Erythroblast (primary cell): ENCODE measurements around the gene USP40.
A peak's percentile ranks its signal among the peaks of the same experiment; 100 is the strongest.

Experiments
- DNase-seq, 2 experiments: peaks; one replicate each; lab custom pipeline; 2025; lab: John Stamatoyannopoulos, UW
- GATA1 ChIP-seq: IDR thresholded peaks from 2 replicates; pipeline ENCODE4 v1.6.1; 2011; ENCODE audit warnings: low read depth, mild to moderate bottlenecking, control low read depth, low read length, moderate library complexity
- POLR2A ChIP-seq: IDR thresholded peaks from 2 replicates; pipeline ENCODE4 v1.6.1; 2011; ENCODE audit warnings: mild to moderate bottlenecking, low read length

Gene USP40

DNA sequence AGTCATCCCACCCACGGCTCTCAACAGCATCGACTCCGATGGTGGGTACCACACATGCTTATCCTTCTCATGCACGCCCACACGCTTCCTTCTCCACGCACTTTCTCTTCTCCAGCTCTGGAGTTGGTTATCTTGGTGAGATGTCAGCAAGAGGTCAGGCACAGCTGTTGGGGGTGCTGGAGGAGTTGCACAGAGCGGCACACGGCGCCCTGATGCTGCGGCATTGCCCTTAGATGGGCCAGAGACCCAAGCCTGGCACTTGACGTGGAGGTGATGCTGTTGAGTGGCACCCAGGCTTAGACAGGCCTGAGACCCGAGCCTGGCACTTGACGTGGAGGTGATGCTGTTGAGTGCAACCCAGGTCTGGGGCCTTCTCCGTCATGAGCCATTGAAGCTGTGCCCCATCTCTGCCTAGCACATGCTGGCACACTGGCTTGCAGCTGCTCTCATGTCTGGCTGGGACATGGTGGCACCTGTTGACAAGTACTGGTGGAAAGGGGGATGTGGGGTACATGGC, 129.1 kb downstream of the USP40 start:
- TF ChIP-seq GATA1, result no peak
- TF ChIP-seq POLR2A, result no peak
- DNase-seq, result no peak

DNA sequence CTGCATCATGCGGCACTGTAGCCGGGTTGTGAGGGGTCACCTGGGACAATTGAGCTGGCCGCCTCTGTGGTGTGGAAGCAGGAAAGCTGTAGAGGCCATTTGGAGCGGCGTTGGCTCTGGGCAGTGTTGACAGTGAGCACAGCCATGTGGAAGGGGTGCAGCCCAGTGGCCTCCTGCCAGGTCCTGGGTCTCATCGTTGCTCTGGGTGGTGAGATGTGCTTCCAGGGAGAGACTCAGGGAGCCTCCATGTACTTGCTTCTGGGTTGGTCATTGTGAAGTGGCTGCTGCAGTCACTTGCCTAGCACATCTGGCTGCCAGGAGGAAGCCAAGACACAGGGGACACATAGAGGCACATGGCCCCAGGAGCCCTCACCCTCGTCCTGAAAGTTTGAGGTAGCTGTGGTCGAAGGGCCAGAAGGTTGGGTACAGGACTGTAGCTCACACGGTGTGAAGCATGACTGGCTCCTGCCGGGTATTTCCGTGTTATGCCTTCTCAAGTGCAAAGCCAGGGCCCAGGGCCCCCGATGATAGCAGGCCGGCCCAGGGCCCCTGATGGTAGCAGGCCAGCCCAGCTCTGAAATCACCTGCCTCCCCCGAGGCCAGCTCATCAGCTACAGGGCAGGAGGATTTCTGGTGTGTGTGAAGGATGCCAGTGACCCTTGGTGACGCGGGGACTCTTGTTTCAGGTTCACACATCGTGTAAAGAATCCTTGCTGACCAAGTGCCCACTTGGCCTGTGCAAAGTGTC, 129.7 kb downstream of the USP40 start:
- DNase-seq, result no peak
- TF ChIP-seq GATA1 (no peak), POLR2A (no peak)

DNA sequence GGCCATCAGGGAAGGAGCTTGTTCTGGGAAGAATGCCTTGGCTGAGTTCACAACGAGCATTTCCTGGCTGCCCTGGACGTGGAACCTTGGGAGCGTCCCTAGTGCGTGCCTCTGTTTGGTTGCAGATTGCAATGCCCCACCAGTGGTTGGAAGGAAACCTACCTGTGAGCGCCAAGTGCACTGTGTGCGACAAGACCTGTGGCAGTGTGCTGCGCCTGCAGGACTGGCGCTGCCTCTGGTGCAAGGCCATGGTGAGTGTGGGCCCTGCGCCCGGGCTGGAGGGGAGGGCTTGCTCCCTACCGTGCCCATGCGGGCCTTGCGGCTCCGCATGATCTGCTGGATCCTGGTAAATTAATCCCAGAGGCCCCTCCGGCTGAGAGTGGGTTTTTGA, 130.4 kb downstream of the USP40 start:
- no peak for DNase-seq
- TF ChIP-seq GATA1 (no peak), POLR2A (no peak)

DNA sequence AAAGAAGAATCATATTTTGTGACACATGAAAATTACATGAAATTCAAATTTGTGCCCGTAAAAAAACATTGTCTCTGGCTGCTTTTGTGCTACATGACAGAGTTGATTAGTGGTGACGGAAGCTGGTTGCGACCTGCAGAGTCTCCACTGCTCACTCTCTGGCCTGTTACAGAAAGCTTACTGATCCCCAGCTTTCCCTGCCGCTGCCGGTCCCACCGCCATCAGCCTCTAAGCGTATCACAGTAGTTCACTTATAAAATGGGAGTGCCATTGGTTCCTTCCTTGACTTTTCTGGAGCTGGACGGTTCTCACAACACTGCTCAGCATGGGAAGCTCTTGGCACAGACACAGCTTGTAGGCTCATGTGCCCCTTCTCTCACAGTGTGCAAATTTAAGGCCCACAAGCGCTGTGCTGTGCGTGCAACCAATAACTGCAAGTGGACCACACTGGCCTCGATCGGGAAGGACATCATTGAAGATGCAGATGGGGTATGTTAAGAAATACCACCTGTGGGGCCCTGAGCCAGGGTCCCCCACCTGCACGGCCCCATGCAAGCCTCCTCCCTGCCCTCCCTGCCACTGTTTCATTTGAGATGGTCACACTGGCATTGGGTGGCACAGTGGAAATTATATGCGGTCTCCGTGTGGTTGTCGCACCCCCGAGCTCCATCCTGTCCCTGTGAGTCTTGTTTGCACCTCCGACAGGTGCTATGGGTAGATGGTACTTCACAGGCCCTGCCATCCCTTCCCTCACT, 131.0 kb downstream of the USP40 start:
- no peak for TF ChIP-seq POLR2A
- no peak for TF ChIP-seq GATA1
- no peak for DNase-seq

DNA sequence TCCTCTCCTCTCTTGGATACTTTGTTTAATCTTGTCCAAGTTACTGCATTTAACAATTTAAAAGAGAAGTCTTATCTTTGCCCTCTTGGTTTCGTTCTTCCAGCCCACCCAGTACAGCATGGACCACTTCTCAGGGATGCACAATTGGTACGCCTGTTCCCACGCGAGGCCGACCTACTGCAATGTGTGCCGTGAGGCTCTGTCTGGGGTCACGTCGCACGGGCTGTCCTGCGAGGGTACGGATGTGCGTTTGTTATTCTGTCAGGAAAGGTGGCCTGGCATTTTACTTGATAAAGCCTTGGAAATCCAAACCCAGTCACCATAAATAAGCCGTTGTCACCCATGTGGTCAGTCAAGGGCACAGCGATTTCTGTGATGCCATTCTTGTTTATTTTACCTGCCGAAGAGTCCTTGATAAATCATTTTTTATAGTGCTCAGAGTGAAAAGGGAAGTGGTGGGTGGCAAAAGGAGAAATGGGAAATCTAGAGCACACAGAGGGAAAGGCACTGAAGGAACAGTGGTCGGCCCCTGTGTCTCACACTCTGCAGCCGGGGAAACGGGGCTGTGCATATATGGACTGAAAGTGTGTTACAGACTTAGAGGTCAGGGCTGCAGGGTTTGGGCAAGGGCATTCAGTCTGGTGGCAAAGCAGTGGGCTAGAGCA, 131.8 kb downstream of the USP40 start:
- TF ChIP-seq GATA1, result no peak
- TF ChIP-seq POLR2A, result no peak
- DNase-seq, result no peak

DNA sequence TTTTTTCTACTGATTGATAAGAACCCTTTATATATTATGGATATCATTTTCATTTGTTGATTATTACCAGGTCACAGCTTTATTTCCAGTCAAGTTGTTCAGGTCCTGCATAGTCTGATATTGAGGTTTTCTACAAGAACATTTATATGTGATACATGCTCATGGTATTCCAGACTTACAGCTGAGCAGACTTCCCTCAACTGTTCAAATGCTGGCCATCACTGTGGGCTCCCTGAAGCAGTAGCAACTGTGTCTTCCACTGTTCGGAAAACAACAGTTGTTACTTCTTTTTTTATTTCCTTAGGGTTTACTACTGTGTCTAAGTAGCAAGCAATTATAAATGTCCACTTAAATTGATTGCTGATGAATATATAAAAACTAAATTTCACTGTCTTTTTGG, 132.8 kb downstream of the USP40 start:
- no peak for DNase-seq

DNA sequence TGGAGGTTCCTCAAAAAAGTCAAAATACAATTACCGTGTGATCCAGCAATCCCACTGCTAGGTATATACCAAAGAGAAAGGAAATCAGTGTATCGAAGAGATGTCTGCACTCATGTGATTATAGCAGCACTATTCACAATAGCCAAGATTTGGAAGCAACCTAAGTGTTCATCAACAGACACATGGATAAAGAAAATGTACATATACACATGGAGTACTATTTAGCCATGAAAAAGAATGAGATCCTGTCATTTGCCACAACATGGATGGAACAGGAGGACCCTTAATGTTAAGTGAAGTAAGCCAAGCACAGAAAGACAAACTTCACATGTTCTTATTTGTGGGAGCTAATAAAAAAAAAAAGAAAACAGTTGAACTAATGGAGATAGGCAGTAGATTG, 133.6 kb downstream of the USP40 start:
- no peak for TF ChIP-seq POLR2A
- TF ChIP-seq GATA1, result no peak
- DNase-seq, result no peak

More for the DNA sequence above, 132.8 kb downstream of the USP40 start:
- TF ChIP-seq GATA1 (no peak), POLR2A (no peak)

DNA sequence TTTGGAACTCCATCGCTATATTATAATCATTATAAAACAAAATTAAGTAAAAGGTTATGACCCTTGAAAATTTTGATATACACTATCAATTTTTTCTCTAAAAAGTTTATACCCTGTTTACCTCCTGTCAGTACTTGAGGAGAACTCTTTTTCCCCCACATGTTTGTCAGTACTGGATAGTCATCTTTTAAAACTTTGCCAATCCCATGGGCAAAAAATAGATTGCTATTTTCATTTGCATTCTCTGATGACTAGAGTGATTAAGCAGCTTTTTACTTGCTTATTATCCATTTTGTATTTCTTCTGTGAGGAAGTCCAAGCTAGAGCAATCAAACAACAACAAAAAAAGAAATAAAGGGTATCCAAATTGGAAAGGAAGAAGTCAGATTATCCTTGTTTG, 135.9 kb downstream of the USP40 start:
- TF ChIP-seq POLR2A, result no peak
- no peak for TF ChIP-seq GATA1
- DNase-seq, result no peak

DNA sequence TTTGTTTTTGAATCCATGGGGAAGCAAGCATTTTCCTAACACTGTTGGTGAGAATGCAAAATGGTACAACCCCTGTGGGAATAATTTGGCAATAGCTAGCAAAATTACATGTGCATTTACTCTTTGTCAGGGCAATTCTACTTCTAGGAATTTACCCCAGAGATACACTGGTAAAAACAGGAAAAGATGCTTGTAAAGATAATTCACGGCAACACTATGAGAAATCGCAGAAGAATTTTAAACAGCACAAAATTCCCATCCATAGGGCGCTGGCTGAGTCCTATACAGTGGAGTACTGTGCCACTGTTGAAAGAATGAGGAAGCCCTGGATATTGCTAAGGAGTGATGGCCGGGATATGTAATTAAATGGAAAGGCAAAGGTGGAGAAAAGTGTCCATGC, 136.5 kb downstream of the USP40 start:
- no peak for DNase-seq
- TF ChIP-seq GATA1 (no peak), POLR2A (no peak)

DNA sequence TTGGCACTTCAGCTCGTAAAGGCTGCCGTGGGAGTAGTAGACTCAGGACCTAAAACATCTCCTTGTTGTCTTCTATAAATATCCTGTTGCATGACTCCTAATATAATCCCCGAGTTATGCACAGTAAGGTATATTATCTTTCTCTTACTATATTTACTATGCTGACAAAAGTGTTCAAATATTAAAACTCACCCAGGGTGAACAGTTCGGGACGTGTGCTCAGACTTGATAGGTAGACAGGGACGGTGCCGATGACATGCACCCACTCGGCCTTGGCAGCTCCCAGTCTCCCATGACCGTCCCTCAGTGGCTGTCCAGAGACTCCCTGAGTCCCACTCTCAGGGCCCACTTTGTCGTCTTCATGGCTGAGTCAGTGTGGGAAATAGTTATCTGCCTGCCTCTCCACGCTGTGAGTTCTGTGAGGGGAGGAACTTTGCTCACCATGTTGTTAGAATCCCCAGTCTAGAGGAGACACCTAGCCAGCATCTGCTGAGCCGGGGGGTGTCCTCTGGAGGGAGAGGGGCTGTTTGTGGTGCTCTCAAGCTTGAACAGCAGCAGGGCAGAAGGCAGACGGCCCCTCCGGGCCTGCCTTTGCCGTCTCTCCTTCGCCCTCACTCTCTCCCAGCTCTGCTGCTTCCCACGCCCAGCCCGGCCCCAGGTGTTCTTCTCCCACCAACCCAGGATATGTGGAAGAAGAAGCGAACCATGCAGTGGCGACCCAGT, 137.2 kb downstream of the USP40 start:
- DNase-seq, result no peak
- TF ChIP-seq POLR2A (no peak), GATA1 (no peak)

DNA sequence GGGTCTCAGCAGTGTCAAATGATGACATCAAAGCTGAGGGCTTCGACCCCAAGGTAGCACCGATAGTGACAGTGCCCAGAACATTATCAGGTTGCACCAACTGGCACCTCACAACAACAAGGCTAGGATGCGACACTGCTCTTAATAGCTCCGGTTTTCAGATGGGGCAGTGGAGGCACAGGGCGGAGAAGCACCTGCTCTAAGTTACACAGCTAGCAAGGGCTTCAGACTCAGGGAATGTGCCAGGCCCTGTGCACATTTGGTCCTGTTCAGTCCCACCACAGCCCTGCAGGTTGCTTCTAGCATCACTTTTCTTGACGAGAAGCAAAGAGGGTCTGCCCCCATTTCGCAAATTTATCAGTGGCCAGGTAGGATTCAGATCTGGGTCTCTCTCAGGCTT, 138.1 kb downstream of the USP40 start:
- no peak for DNase-seq
- no peak for TF ChIP-seq POLR2A
- no peak for TF ChIP-seq GATA1

DNA sequence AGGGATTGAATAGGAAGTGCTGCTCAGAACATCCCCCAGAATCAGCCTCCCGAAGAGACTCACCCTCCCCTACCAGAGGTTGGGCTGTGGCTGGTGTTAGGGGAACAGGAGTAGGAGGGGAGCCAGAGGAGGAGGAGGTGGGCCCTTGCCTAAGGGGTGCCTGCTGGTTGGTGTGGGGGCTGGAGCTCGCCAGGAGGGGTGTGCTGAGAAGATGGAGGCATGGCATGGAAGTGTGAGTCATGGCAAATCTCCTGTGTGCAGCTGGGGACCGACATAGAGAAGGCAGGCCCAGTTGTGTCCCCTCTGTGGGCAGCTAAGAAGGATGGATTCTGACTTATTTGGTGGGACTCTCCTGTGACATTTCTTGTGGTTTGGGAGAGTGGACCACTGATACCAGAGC, 138.6 kb downstream of the USP40 start:
- no peak for TF ChIP-seq GATA1
- no peak for TF ChIP-seq POLR2A
- DNase-seq, result no peak

DNA sequence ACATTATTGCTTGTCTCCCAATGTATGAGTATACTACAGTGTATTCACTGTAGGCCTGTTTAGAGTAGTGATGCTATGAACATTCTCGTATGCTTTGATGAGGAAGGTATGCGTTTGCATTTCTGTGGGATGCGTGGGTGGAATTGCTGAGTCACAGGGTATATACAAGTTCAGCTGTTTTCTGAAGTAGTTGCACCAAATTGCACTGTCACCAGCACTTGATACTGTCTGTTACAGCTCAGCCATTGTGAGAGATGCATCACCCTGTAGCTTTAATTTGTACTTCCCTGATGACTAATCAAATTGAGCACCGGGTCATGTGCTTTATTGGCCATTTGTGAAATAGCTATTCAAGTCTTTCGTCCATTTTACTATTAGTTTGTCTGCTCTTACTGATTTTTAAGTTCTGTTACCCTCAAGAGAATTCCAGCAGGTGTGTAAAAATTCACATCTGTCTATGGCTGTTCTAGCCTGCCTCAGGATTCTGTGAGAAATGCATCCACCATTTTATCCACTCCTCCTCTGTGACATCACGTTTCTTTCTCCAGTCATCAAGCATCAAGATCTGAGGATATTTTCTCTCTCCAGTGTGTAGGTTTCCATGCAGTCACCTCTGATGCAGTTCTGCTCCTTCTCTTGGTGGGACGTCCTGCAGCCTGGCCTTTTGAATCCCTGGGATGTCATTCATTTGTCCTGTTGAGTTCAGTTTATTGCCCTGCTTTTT, 139.8 kb downstream of the USP40 start:
- TF ChIP-seq GATA1, result no peak
- TF ChIP-seq POLR2A, result no peak
- DNase-seq, result peak; percentile 35 to 53
